HCT116 (cell line): ENCODE results near the gene ARHGAP28. TPM values are rescaled to one million over a fixed set of nuclear protein-coding genes. Genes with fewer than 3 reads are reported as not detected.

Experiments
- ATAC-seq: fragments of 200-7000 bp; cut with Tn5 transposase; 2 replicates; pipeline ENCODE4 v1.9.1; 2020; ENCODE audit warnings: mild to moderate bottlenecking, moderate library complexity
- BruUV-seq: library from RNA; stranded (reverse); fragments of 400-500 nt; replicated peaks from 2 replicates; lab custom pipeline; 2021; lab: Mats Ljungman, UMichigan
- CTCF ChIA-PET: fragments of 300-600 bp; sonication (Branson Sonifier 250); formaldehyde crosslinking; loops from one replicate; lab custom pipeline; 2021; ENCODE audit warnings: antibody characterized with exemption; lab: Charles Lee
- POLR2A ChIA-PET: fragments of 300-600, 350-600 bp; sonication (Branson Sonifier 250); formaldehyde crosslinking; loops from one replicate; lab custom pipeline; 2021; ENCODE audit warnings: antibody characterized with exemption; lab: Charles Lee
- RAD21 ChIA-PET, 2 experiments: fragments of 300-600 bp; sonication (Branson Sonifier 250); formaldehyde crosslinking; loops; one replicate each; lab custom pipeline; 2023; ENCODE audit warnings: low total read pairs in 2 of 2; ENCODE audit not compliant: uncharacterized antibody in 2 of 2, unreplicated experiment in 2 of 2, low non-redundant PET in 1 of 2; lab: Charles Lee
- DNase-seq: peaks from one replicate; pipeline ENCODE4 v3.0.0-alpha.2; 2010; ENCODE audit warnings: low read depth, low spot score
- H2AFZ ChIP-seq: fragments of 200-600 bp; shearing (Covaris generic), sonication (generic); 2 replicates; pipeline ENCODE4 v1.6.1; 2017; ENCODE audit warnings: low read depth, mixed run types, mixed read lengths, antibody characterized with exemption, low read length; ENCODE audit not compliant: poor library complexity, severe bottlenecking
- H3K27ac ChIP-seq: 2 replicates; pipeline ENCODE4 v1.5.1; 2012; ENCODE audit warnings: low read depth, low read length
- H3K27me3 ChIP-seq: fragments of 200-600 bp; sonication (generic); 2 replicates; pipeline ENCODE4 v1.6.1; 2016; ENCODE audit warnings: mixed run types, low read length, mixed read lengths; ENCODE audit not compliant: insufficient read depth
- H3K36me3 ChIP-seq, 2 experiments: fragments of 200-500 bp in 1 of 2; fragments of 200-600 bp in 1 of 2; sonication (Bioruptor generic) in 1 of 2; sonication (generic) in 1 of 2; 2 replicates each; pipeline versions ENCODE4 v1.5.1 to v1.6.1; 2014 to 2016; ENCODE audit warnings: low read length in 2 of 2, inconsistent platforms in 1 of 2, mixed read lengths in 1 of 2, mixed run types in 1 of 2; ENCODE audit not compliant: insufficient read depth in 2 of 2, control insufficient read depth in 1 of 2
- H3K4me1 ChIP-seq, 2 experiments: fragments of 200-600 bp in 1 of 2; sonication (generic) in 1 of 2; 2 replicates each; pipeline versions ENCODE4 v1.5.1 to v1.6.1; 2012 to 2017; ENCODE audit warnings: low read length in 2 of 2, inconsistent platforms in 1 of 2, mild to moderate bottlenecking in 1 of 2, mixed read lengths in 1 of 2, mixed run types in 1 of 2, moderate library complexity in 1 of 2; ENCODE audit not compliant: insufficient read depth in 2 of 2, control insufficient read depth in 1 of 2
- H3K4me2 ChIP-seq: fragments of 200-600 bp; sonication (generic); 2 replicates; pipeline ENCODE4 v1.6.1; 2017; ENCODE audit warnings: mixed run types, low read length, mixed read lengths
- H3K4me3 ChIP-seq, 2 experiments: fragments of 200-600 bp in 1 of 2; sonication (generic) in 1 of 2; replicated peaks in 1 of 2; 2 replicates each; pipeline ENCODE4 v1.5.1; 2011 to 2016; ENCODE audit warnings: low read length in 2 of 2, control low read depth in 1 of 2, low read depth in 1 of 2, mild to moderate bottlenecking in 1 of 2, mixed read lengths in 1 of 2, mixed run types in 1 of 2
- H3K79me2 ChIP-seq: fragments of 200-600 bp; sonication (generic); 2 replicates; pipeline ENCODE4 v1.6.1; 2017; ENCODE audit warnings: mild to moderate bottlenecking, mixed run types, low read length, moderate library complexity, mixed read lengths; ENCODE audit not compliant: insufficient read depth
- H3K9ac ChIP-seq: fragments of 200-600 bp; sonication (generic); 2 replicates; pipeline ENCODE4 v1.6.1; 2016; ENCODE audit warnings: low read length, mixed read lengths
- H3K9me2 ChIP-seq: fragments of 200-600 bp; sonication (generic), shearing (Covaris generic); 2 replicates; pipeline ENCODE4 v1.6.1; 2017; ENCODE audit warnings: mixed run types, mild to moderate bottlenecking, moderate library complexity; ENCODE audit not compliant: insufficient read depth
- H3K9me3 ChIP-seq, 2 experiments: fragments of 200-500 bp in 1 of 2; fragments of 200-600 bp in 1 of 2; sonication (Bioruptor generic) in 1 of 2; sonication (generic) in 1 of 2; 2 replicates each; pipeline ENCODE4 v1.6.1; 2014 to 2017; ENCODE audit warnings: low read length in 2 of 2, mixed read lengths in 2 of 2, inconsistent platforms in 1 of 2, low read depth in 1 of 2, mild to moderate bottlenecking in 1 of 2, mixed run types in 1 of 2, moderate library complexity in 1 of 2; ENCODE audit not compliant: control insufficient read depth in 1 of 2, insufficient read depth in 1 of 2
- H4K20me1 ChIP-seq: fragments of 200-600 bp; sonication (generic), shearing (Covaris generic); 2 replicates; pipeline ENCODE4 v1.6.1; 2017; ENCODE audit warnings: mixed run types, mild to moderate bottlenecking, moderate library complexity; ENCODE audit not compliant: insufficient read depth
- CEBPB ChIP-seq: IDR thresholded peaks from 2 replicates; pipeline ENCODE4 v1.6.1; 2012; ENCODE audit warnings: low read depth
- EGR1 ChIP-seq: IDR thresholded peaks from 2 replicates; pipeline ENCODE4 v1.6.1; 2012; ENCODE audit warnings: low read depth
- ELF1 ChIP-seq: IDR thresholded peaks from 2 replicates; pipeline ENCODE4 v1.6.1; 2012; ENCODE audit warnings: low read depth, borderline replicate concordance
- EZH2 ChIP-seq: fragments of 200-600 bp; sonication (generic); IDR thresholded peaks from 2 replicates; pipeline ENCODE4 v1.6.1; 2017; ENCODE audit warnings: antibody characterized with exemption, mixed run types
- EZH2phosphoT487 ChIP-seq: fragments of 200-600 bp; IDR thresholded peaks from 2 replicates; pipeline ENCODE4 v1.6.1; 2018; ENCODE audit warnings: antibody characterized with exemption, borderline replicate concordance
- ZBTB33 ChIP-seq: IDR thresholded peaks from 2 replicates; pipeline ENCODE4 v1.6.1; 2011; ENCODE audit warnings: mild to moderate bottlenecking, low read length, moderate library complexity; ENCODE audit not compliant: insufficient replicate concordance; ENCODE audit errors: extremely low read depth
- intact Hi-C: fragments of 100-400 bp; cut with micrococcal nuclease; formaldehyde crosslinking; loops from 2 replicates; pipeline ENCODE4 v1.10.0; 2022
- total RNA-seq: library from RNA; stranded (reverse); gene quantifications from one replicate; pipeline ENCODE4 v1.2.1, GENCODE V29; 2021; ENCODE audit not compliant: unreplicated experiment
- TF ChIP-seq, protein P1 (sequence below): IDR thresholded peaks from 2 replicates; pipeline ENCODE4 v1.6.1; 2012
- TF ChIP-seq, protein P2 (sequence below), 3 experiments: fragments of 200-600 bp in 1 of 3; sonication (generic) in 1 of 3; IDR thresholded peaks in 2 of 3; conservative IDR thresholded peaks in 1 of 3; 2 replicates each; pipeline ENCODE4 v1.5.1; 2012 to 2017; ENCODE audit warnings: low read depth in 2 of 3, low read length in 2 of 3, antibody characterized with exemption in 1 of 3, borderline replicate concordance in 1 of 3, control low read depth in 1 of 3, mild to moderate bottlenecking in 1 of 3, mixed read lengths in 1 of 3, mixed run types in 1 of 3, moderate library complexity in 1 of 3; ENCODE audit not compliant: insufficient read depth in 1 of 3

The ARHGAP28 gene
- total RNA-seq, 1 experiment from 2014 or later, result not detected

GRCh38 chr18:6752202-6752860, 22.8 kb downstream of the ARHGAP28 start:
- H3K9ac ChIP-seq, result no peak overlapping the region
- CTCF ChIA-PET, result no interaction called here
- no peak overlapping the region for H2AFZ ChIP-seq
- H4K20me1 ChIP-seq, result no peaks in the 10 kb centered on the region
- no peak overlapping the region for H3K27ac ChIP-seq
- H3K9me2 ChIP-seq, result no peaks in the 10 kb centered on the region
- no peak overlapping the region for H3K4me3 ChIP-seq
- DNase-seq (no peak), ATAC-seq (no peak)
- H3K9me3 ChIP-seq, result peaks cover 9 to 14% of the 10 kb centered on the region in 2 experiments; a peak in 2 of 4 replicates
- no peaks in the 10 kb centered on the region for H3K79me2 ChIP-seq
- BruUV-seq, result no TSS peak
- no peaks in the 10 kb centered on the region for H3K4me1 ChIP-seq
- intact Hi-C loops, result no loop called here
- POLR2A ChIA-PET, result no interaction called here
- H3K4me2 ChIP-seq, result no peak overlapping the region
- no peaks in the 10 kb centered on the region for H3K36me3 ChIP-seq
- RAD21 ChIA-PET, result no interaction called here
- H3K27me3 ChIP-seq, result no peaks in the 10 kb centered on the region
- TF ChIP-seq, protein P1, sequence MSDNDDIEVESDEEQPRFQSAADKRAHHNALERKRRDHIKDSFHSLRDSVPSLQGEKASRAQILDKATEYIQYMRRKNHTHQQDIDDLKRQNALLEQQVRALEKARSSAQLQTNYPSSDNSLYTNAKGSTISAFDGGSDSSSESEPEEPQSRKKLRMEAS, result no peak
- TF ChIP-seq EGR1 (no peak), ELF1 (no peak), ZBTB33 (no peak), EZH2 (no peak), EZH2phosphoT487 (no peak), CEBPB (no peak)
- TF ChIP-seq, protein P2, sequence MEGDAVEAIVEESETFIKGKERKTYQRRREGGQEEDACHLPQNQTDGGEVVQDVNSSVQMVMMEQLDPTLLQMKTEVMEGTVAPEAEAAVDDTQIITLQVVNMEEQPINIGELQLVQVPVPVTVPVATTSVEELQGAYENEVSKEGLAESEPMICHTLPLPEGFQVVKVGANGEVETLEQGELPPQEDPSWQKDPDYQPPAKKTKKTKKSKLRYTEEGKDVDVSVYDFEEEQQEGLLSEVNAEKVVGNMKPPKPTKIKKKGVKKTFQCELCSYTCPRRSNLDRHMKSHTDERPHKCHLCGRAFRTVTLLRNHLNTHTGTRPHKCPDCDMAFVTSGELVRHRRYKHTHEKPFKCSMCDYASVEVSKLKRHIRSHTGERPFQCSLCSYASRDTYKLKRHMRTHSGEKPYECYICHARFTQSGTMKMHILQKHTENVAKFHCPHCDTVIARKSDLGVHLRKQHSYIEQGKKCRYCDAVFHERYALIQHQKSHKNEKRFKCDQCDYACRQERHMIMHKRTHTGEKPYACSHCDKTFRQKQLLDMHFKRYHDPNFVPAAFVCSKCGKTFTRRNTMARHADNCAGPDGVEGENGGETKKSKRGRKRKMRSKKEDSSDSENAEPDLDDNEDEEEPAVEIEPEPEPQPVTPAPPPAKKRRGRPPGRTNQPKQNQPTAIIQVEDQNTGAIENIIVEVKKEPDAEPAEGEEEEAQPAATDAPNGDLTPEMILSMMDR (IDR thresholded peaks at IDR 0.05 in 2 of 3, conservative IDR thresholded peaks at IDR 0.05 in 1 of 3; ENCODE audit: borderline replicate concordance in 1 of 3, insufficient read depth in 1 of 3, low read depth in 2 of 3, low read length in 2 of 3), result no peak
